MCF 10A (cell line): ENCODE measurements around the gene PTS. TPM values are rescaled to one million over a fixed set of nuclear protein-coding genes. Genes with fewer than 3 reads are reported as not detected.

Experiments
- BruUV-seq: library from RNA; stranded (reverse); fragments of 400-500 nt; replicated peaks from 2 replicates; lab custom pipeline; 2021; lab: Mats Ljungman, UMichigan
- CTCF ChIA-PET: fragments of 300-600 bp; sonication (Branson Sonifier 250); formaldehyde crosslinking; extraction: SDS; loops from one replicate; lab custom pipeline; 2021; ENCODE audit warnings: antibody characterized with exemption, inconsistent platforms; lab: Yijun Ruan, JAX
- POLR2A ChIA-PET: fragments of 300-600, 350-650 bp; sonication (Branson Sonifier 250); formaldehyde crosslinking; extraction: SDS; loops from one replicate; lab custom pipeline; 2020; ENCODE audit warnings: antibody characterized with exemption, inconsistent platforms; lab: Yijun Ruan, JAX
- DNase-seq: peaks from one replicate; pipeline ENCODE4 v3.0.0-alpha.2; 2018; ENCODE audit not compliant: unreplicated experiment
- H3K27ac Mint-ChIP-seq: one replicate; pipeline ENCODE4 v1.8.0; 2022; ENCODE audit warnings: mild to moderate bottlenecking, low read depth, mixed read lengths; ENCODE audit not compliant: unreplicated experiment
- H3K27me3 Mint-ChIP-seq: one replicate; pipeline ENCODE4 v1.8.0; 2022; ENCODE audit warnings: mixed read lengths; ENCODE audit not compliant: insufficient read depth, unreplicated experiment
- H3K36me3 Mint-ChIP-seq: one replicate; pipeline ENCODE4 v1.8.0; 2022; ENCODE audit warnings: mild to moderate bottlenecking, moderate library complexity, mixed read lengths; ENCODE audit not compliant: insufficient read depth, unreplicated experiment
- H3K4me1 Mint-ChIP-seq: one replicate; pipeline ENCODE4 v1.8.0; 2022; ENCODE audit warnings: mixed read lengths; ENCODE audit not compliant: insufficient read depth, unreplicated experiment
- H3K4me3 Mint-ChIP-seq: one replicate; pipeline ENCODE4 v1.8.0; 2022; ENCODE audit warnings: mild to moderate bottlenecking, moderate library complexity, mixed read lengths; ENCODE audit not compliant: unreplicated experiment
- H3K9me3 Mint-ChIP-seq: one replicate; pipeline ENCODE4 v1.8.0; 2022; ENCODE audit warnings: mixed read lengths; ENCODE audit not compliant: unreplicated experiment
- intact Hi-C: fragments of 100-400 bp; cut with micrococcal nuclease; formaldehyde crosslinking; loops from 2 replicates; pipeline ENCODE4 v1.14.1; 2022
- total RNA-seq: library from RNA; stranded (reverse); gene quantifications from 2 replicates; pipeline ENCODE4 v1.2.3, GENCODE V29; 2022
- TF ChIP-seq, protein P1 (sequence below): fragments of 200-600 bp; IDR thresholded peaks from one replicate; pipeline ENCODE4 v1.8.0; 2022; ENCODE audit warnings: antibody characterized with exemption, mild to moderate bottlenecking; ENCODE audit not compliant: unreplicated experiment

The PTS gene
- total RNA-seq, 1 experiment from 2014 or later = 68.3 TPM

DNA sequence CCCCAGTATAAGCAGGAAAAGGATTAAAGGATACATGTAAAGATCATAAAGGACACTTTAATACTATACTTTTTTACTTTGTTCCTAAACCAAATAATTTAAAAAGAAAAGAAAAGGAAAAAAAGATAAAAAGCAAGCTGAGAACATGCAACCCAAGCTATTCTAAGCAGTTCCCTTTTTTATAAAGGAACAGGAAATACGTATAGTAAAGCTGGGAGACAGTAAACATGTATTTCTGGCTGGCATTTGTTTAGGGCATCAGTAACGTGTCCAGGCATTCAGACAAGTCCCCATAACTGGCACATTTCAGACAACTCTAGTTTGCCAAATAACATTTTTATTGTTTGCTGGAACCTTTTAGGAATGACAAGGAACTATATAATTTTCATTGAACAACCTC lies 26.0 kb upstream of the PTS start:
- intact Hi-C loops = no loop called here
- BruUV-seq = no TSS peak
- no peak overlapping the region for H3K27ac Mint-ChIP-seq
- POLR2A ChIA-PET = interaction anchor here (0.7 to 1.7 kb wide), 3 partner anchors 10 to 114 kb away, joined by 3 to 7 read pairs (median 4); partner anchors contain the start of genes IL18, SDHD and TIMM8B
- TF ChIP-seq, protein P1, sequence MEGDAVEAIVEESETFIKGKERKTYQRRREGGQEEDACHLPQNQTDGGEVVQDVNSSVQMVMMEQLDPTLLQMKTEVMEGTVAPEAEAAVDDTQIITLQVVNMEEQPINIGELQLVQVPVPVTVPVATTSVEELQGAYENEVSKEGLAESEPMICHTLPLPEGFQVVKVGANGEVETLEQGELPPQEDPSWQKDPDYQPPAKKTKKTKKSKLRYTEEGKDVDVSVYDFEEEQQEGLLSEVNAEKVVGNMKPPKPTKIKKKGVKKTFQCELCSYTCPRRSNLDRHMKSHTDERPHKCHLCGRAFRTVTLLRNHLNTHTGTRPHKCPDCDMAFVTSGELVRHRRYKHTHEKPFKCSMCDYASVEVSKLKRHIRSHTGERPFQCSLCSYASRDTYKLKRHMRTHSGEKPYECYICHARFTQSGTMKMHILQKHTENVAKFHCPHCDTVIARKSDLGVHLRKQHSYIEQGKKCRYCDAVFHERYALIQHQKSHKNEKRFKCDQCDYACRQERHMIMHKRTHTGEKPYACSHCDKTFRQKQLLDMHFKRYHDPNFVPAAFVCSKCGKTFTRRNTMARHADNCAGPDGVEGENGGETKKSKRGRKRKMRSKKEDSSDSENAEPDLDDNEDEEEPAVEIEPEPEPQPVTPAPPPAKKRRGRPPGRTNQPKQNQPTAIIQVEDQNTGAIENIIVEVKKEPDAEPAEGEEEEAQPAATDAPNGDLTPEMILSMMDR = no peak
- no peaks in the 10 kb centered on the region for H3K36me3 Mint-ChIP-seq
- H3K4me1 Mint-ChIP-seq = peaks cover 16% of the 10 kb centered on the region
- no peaks in the 10 kb centered on the region for H3K27me3 Mint-ChIP-seq
- H3K9me3 Mint-ChIP-seq = no peaks in the 10 kb centered on the region
- no peak for DNase-seq
- CTCF ChIA-PET = interaction anchor here (0.6 to 1.2 kb wide), 3 partner anchors 19 to 533 kb away, joined by 3 to 4 read pairs (median 4); no protein-coding TSS in a partner anchor
- no peak overlapping the region for H3K4me3 Mint-ChIP-seq

DNA sequence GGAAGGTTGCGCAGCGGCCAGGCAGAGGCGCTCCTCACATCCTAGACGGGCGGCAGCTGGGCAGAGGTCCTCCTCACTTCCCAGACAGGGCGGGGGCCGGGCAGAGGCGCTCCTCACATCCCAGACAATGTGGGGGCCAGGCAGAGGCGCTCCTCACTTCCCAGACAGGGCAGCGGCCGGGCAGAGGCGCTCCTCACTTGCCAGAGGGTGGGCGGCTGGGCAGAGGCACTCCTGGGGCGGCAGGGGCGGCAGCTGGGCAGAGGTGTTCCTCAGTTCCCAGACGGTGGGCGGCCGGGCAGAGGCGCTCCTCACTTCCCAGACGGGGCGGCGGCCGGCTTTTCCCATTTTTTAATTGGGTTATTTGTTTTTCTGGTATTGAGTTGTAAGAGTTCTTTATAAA lies 20.2 kb upstream of the PTS start:
- TF ChIP-seq, protein P1 = no peak
- no TSS peak for BruUV-seq
- no peaks in the 10 kb centered on the region for H3K4me1 Mint-ChIP-seq
- intact Hi-C loops = no loop called here
- H3K36me3 Mint-ChIP-seq = no peaks in the 10 kb centered on the region
- H3K9me3 Mint-ChIP-seq = no peaks in the 10 kb centered on the region
- no peak for DNase-seq
- POLR2A ChIA-PET = no interaction called here
- CTCF ChIA-PET = interaction anchor here (1.4 to 4.2 kb wide), 2 partner anchors 14 to 76 kb away, joined by 5 to 21 read pairs; no protein-coding TSS in a partner anchor
- H3K27ac Mint-ChIP-seq = no peak overlapping the region
- no peak overlapping the region for H3K4me3 Mint-ChIP-seq
- no peaks in the 10 kb centered on the region for H3K27me3 Mint-ChIP-seq

DNA sequence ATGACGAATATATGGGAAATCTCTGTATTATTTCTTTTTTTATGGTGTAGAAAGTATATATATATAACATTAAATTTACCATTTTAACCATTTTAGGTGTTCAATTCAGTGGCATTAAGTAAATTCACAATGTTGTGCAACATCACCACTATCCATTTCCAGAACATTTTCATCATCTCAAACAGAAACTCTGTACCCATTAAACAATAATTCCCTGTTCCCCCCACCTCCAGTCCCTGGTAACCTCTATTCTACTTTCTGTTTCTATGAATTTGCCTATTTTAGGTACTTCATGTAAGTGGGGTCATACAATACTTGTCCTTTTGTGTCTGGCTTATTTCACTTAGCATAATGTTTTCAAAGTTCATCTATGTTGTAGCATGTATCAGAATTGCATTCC lies 15.3 kb upstream of the PTS start:
- no TSS peak for BruUV-seq
- no peaks in the 10 kb centered on the region for H3K27me3 Mint-ChIP-seq
- POLR2A ChIA-PET = no interaction called here
- no peaks in the 10 kb centered on the region for H3K9me3 Mint-ChIP-seq
- TF ChIP-seq, protein P1 = no peak
- DNase-seq = no peak
- CTCF ChIA-PET = no interaction called here
- no peak overlapping the region for H3K4me3 Mint-ChIP-seq
- intact Hi-C loops = no loop called here
- no peaks in the 10 kb centered on the region for H3K36me3 Mint-ChIP-seq
- H3K27ac Mint-ChIP-seq = no peak overlapping the region
- no peaks in the 10 kb centered on the region for H3K4me1 Mint-ChIP-seq

DNA sequence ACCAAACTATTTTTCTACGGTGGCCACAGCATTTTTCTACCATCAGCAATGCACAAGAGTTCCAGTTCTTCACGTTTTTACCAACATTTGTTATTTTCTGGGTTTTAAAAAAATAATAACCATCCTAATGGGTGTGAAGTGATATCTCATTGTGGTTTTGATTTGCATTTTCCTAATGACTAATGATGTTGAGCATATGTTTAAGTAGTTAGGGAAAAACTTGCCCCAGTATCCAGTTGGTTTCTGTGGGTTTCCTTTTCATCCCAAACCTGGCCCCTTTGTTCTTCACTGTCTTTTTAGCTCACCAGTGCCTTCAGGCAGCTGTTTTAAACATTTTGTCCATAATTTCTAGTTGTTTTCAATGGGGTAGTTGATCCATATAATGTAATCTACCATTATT lies 14.7 kb upstream of the PTS start:
- ChIA-PET CTCF (interaction anchor here (1.2 kb wide), 1 partner anchor 69 kb away, joined by 5 read pairs; no protein-coding TSS in a partner anchor), POLR2A (interaction anchor here (1.2 to 1.3 kb wide), 2 partner anchors 9 to 15 kb away, joined by 3 to 4 read pairs; no protein-coding TSS in a partner anchor)
- no peak overlapping the region for H3K27ac Mint-ChIP-seq
- no peaks in the 10 kb centered on the region for H3K36me3 Mint-ChIP-seq
- TF ChIP-seq, protein P1 = no peak
- H3K4me1 Mint-ChIP-seq = peaks cover 6% of the 10 kb centered on the region
- no peak overlapping the region for H3K4me3 Mint-ChIP-seq
- BruUV-seq = no TSS peak
- intact Hi-C loops = no loop called here
- no peaks in the 10 kb centered on the region for H3K9me3 Mint-ChIP-seq
- DNase-seq = no peak
- no peaks in the 10 kb centered on the region for H3K27me3 Mint-ChIP-seq
